Fibroblast of lung (primary cell): ENCODE results near the gene CGB2. TPM values are rescaled to one million over a fixed set of nuclear protein-coding genes. Genes with fewer than 3 reads are reported as not detected.

Experiments used
- DNase-seq, 2 donors: peaks; one replicate each; pipeline versions ENCODE4 v3.0.0 to v3.0.0-alpha.2; 2010; ENCODE audit warnings: low read depth in 2 of 2
- H2AFZ ChIP-seq: 2 replicates; pipeline ENCODE4 v1.5.1; 2012; ENCODE audit warnings: low read length, control low read depth, inconsistent platforms
- H3K27ac ChIP-seq: 2 replicates; pipeline ENCODE4 v1.5.1; 2011; ENCODE audit warnings: low read length, control low read depth; ENCODE audit not compliant: insufficient read depth
- H3K27me3 ChIP-seq: 2 replicates; pipeline ENCODE4 v1.5.1; 2011; ENCODE audit warnings: mild to moderate bottlenecking, low read length; ENCODE audit not compliant: control insufficient read depth, insufficient read depth
- H3K36me3 ChIP-seq: 2 replicates; pipeline ENCODE4 v1.5.1; 2011; ENCODE audit warnings: low read length; ENCODE audit not compliant: control insufficient read depth, insufficient read depth
- H3K4me1 ChIP-seq: 2 replicates; pipeline ENCODE4 v1.5.1; 2011; ENCODE audit warnings: low read length; ENCODE audit not compliant: control insufficient read depth, insufficient read depth; ENCODE audit errors: extremely low read depth
- H3K4me2 ChIP-seq: 2 replicates; pipeline ENCODE4 v1.5.1; 2011; ENCODE audit warnings: low read length, control low read depth; ENCODE audit not compliant: insufficient read depth; ENCODE audit errors: extremely low read depth
- H3K4me3 ChIP-seq, 4 experiments: fragments of 200-600 bp in 1 of 4; sonication (generic) in 1 of 4; replicated peaks in 1 of 4; 2 replicates each; pipeline ENCODE4 v1.5.1; 2011 to 2016; ENCODE audit warnings: low read length in 4 of 4, low read depth in 3 of 4, mild to moderate bottlenecking in 3 of 4, control low read depth in 2 of 4, inconsistent platforms in 1 of 4, mixed read lengths in 1 of 4; ENCODE audit not compliant: insufficient read depth in 1 of 4; ENCODE audit errors: control extremely low read depth in 1 of 4
- H3K79me2 ChIP-seq: 2 replicates; pipeline ENCODE4 v1.5.1; 2012; ENCODE audit warnings: mild to moderate bottlenecking, low read length, inconsistent platforms; ENCODE audit not compliant: control insufficient read depth, insufficient read depth
- H3K9ac ChIP-seq: 2 replicates; pipeline ENCODE4 v1.5.1; 2011; ENCODE audit warnings: mild to moderate bottlenecking, low read length, control low read depth; ENCODE audit not compliant: insufficient read depth
- H3K9me3 ChIP-seq: 2 replicates; pipeline ENCODE4 v1.5.1; 2012; ENCODE audit warnings: low read depth, low read length; ENCODE audit not compliant: control insufficient read depth, insufficient read depth
- H4K20me1 ChIP-seq: 2 replicates; pipeline ENCODE4 v1.5.1; 2011; ENCODE audit warnings: low read length; ENCODE audit not compliant: control insufficient read depth, insufficient read depth; ENCODE audit errors: extremely low read depth
- CTCF ChIP-seq, 2 donors: IDR thresholded peaks in 1 of 2; conservative IDR thresholded peaks in 1 of 2; 1 replicate in 1 of 2; 2 replicates in 1 of 2; pipeline ENCODE4 v1.5.1; 2011 to 2012; ENCODE audit warnings: low read length in 2 of 2, control low read depth in 1 of 2, inconsistent platforms in 1 of 2, low read depth in 1 of 2, mild to moderate bottlenecking in 1 of 2
- EZH2 ChIP-seq: IDR thresholded peaks from 2 replicates; pipeline ENCODE4 v1.5.1; 2012; ENCODE audit warnings: low read length, control low read depth, mild to moderate bottlenecking; ENCODE audit errors: missing control alignments
- polyA plus RNA-seq, 2 donors: library from polyadenylated mRNA; depleted of rRNA in 1 of 2; stranded (reverse) in 1 of 2; unstranded in 1 of 2; fragments of >200 nt; gene quantifications; 2 replicates each; pipeline ENCODE4 v1.2.1, GENCODE V29; 2011 to 2012; ENCODE audit warnings: missing spikeins in 1 of 2
- total RNA-seq: library from RNA; depleted of rRNA; stranded (reverse); fragments of >200 nt; gene quantifications from 2 replicates; pipeline ENCODE4 v1.2.1, GENCODE V29; 2014

CGB2 gene
- total and polyA plus RNA-seq, 2 donors (not counting 1 experiment from before 2014, with no cell fraction given) = not detected

GRCh38 chr19:48986211-48986610 is 45.5 kb upstream of the CGB2 start:
- no peak for TF ChIP-seq EZH2
- no peak for TF ChIP-seq CTCF (conservative IDR thresholded peaks at IDR 0.05 in 1 of 2, IDR thresholded peaks at IDR 0.05 in 1 of 2; ENCODE audit: low read depth in 1 of 2, low read length in 2 of 2)
- no peak overlapping the region for H3K4me2 ChIP-seq
- peaks cover 10% of the 10 kb centered on the region for H3K4me1 ChIP-seq
- no peak overlapping the region for H3K9ac ChIP-seq
- H2AFZ ChIP-seq = no peak overlapping the region
- H3K79me2 ChIP-seq = peaks cover 12% of the 10 kb centered on the region
- H3K27ac ChIP-seq = no peak overlapping the region
- H3K9me3 ChIP-seq = no peaks in the 10 kb centered on the region
- H3K4me3 ChIP-seq = no peak overlapping the region
- no peaks in the 10 kb centered on the region for H4K20me1 ChIP-seq
- H3K27me3 ChIP-seq = no peaks in the 10 kb centered on the region
- DNase-seq = no peak
- H3K36me3 ChIP-seq = peaks cover 26% of the 10 kb centered on the region

GRCh38 chr19:48987323-48987722 is 44.4 kb upstream of the CGB2 start:
- no peak overlapping the region for H2AFZ ChIP-seq
- H4K20me1 ChIP-seq = no peaks in the 10 kb centered on the region
- TF ChIP-seq CTCF (conservative IDR thresholded peaks at IDR 0.05 in 1 of 2, IDR thresholded peaks at IDR 0.05 in 1 of 2; ENCODE audit: low read depth in 1 of 2, low read length in 2 of 2) (no peak), EZH2 (no peak)
- H3K4me2 ChIP-seq = no peak overlapping the region
- no peaks in the 10 kb centered on the region for H3K9me3 ChIP-seq
- peaks cover 21% of the 10 kb centered on the region for H3K36me3 ChIP-seq
- no peak overlapping the region for H3K9ac ChIP-seq
- no peaks in the 10 kb centered on the region for H3K27me3 ChIP-seq
- no peak for DNase-seq
- H3K27ac ChIP-seq = no peak overlapping the region
- peaks cover 23% of the 10 kb centered on the region for H3K79me2 ChIP-seq
- peaks cover 14% of the 10 kb centered on the region for H3K4me1 ChIP-seq
- no peak overlapping the region for H3K4me3 ChIP-seq

GRCh38 chr19:48988286-48988685 is 43.4 kb upstream of the CGB2 start:
- Histone ChIP-seq H3K4me3 (no peak overlapping the region), H3K9ac (no peak overlapping the region), H3K4me2 (no peak overlapping the region), H3K36me3 (peaks cover 19% of the 10 kb centered on the region), H3K4me1 (peaks cover 14% of the 10 kb centered on the region), H3K9me3 (no peaks in the 10 kb centered on the region), H4K20me1 (no peaks in the 10 kb centered on the region), H3K27ac (no peak overlapping the region), H2AFZ (no peak overlapping the region), H3K79me2 (peaks cover 30% of the 10 kb centered on the region), H3K27me3 (no peaks in the 10 kb centered on the region)
- no peak for DNase-seq
- TF ChIP-seq EZH2 (no peak), CTCF (conservative IDR thresholded peaks at IDR 0.05 in 1 of 2, IDR thresholded peaks at IDR 0.05 in 1 of 2; ENCODE audit: low read depth in 1 of 2, low read length in 2 of 2) (no peak)
